Prostate gland (tissue), 2 donors: Measurements from ENCODE around the gene AFDN.

Experiments
- CTCF ChIP-seq, 4 experiments: fragments of 200-600 bp in 2 of 4; fragments of 450-650 bp in 2 of 4; sonication (generic) in 2 of 4; IDR thresholded peaks; 1 replicate in 3 of 4; 2 replicates in 1 of 4; pipeline ENCODE4 v1.5.1; 2016 to 2019; ENCODE audit warnings: antibody characterized with exemption in 4 of 4, mild to moderate bottlenecking in 2 of 4, moderate library complexity in 2 of 4
- POLR2A ChIP-seq: fragments of 450-650 bp; IDR thresholded peaks from one replicate; pipeline ENCODE4 v1.6.1; 2016; ENCODE audit warnings: antibody characterized with exemption, mild to moderate bottlenecking

- no peak for TF ChIP-seq CTCF (IDR thresholded peaks at IDR 0.05)
- TF ChIP-seq POLR2A = no peak
Observed at GRCh38 chr6:167997642-167998041, 170.9 kb downstream of the AFDN start, which contains the start of gene KIF25.
